ENCODE results near the gene RASAL2. TPM values are rescaled to one million over a fixed set of nuclear protein-coding genes. Genes with fewer than 3 reads are reported as not detected.
A peak's percentile ranks its signal among the peaks of the same experiment; 100 is the strongest.
"Not testable (repeated sequence)": the region's sequence is repeated elsewhere in the genome, so short reads cannot be mapped to it uniquely, and the experiment has no call there.

RASAL2 gene
- total and polyA plus RNA-seq, 5 experiments from 2014 or later = not detected

DNA sequence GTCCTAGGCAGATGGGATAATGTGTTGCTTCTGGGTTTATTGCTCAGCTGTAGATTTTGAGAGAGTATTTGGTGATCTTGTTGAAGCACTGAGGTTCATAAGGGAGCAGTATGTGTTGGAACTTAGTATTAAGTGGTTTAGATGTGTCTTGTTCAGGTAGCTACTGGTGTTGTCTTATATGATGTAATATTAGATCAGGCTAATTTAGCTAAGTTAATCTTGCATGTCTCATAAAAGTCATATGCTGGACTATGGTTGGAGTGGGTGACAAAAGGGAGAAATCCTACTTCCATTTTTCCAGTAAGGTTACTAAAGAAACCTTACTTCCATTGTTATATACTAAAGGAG, 206.4 kb downstream of the RASAL2 start:
- Mint-ChIP-seq H3K4me3 (no peak overlapping the region), H3K36me3 (no peaks in the 10 kb centered on the region), H3K27me3 (peaks cover 5 to 19% (median 6%) of the 10 kb centered on the region in 5 donors), H3K4me1 (no peaks in the 10 kb centered on the region), H3K27ac (no peak overlapping the region), H3K9me3 (no peaks in the 10 kb centered on the region)
- ATAC-seq (no peak), DNase-seq (no peak)
- POLR2A ChIA-PET = no interaction called here

DNA sequence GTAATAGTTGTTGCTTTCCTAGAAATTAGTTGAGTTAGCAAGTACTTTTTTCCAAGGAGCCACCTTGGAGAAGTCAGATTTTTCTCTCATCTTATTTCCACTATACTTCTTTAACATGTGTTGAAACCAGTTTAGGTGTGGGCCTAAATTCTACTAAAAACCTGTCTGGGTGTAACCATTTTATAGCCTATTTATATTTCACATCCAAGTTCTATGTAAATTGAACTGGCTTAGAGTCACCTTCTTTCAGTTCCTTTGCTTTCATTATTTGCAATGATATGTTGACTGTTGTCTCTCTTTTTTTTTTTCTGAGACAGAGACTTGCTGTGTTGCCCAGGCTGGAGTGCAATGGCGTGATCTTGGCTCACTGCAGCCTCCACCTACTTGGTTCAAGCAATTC, 207.2 kb downstream of the RASAL2 start:
- H3K27me3 Mint-ChIP-seq = peaks cover 5 to 22% (median 8%) of the 10 kb centered on the region in 5 donors
- no peaks in the 10 kb centered on the region for H3K4me1 Mint-ChIP-seq
- POLR2A ChIA-PET = no interaction called here
- H3K9me3 Mint-ChIP-seq = peaks cover 0 to 5% (median 0%) of the 10 kb centered on the region in 9 donors
- DNase-seq = no peak
- ATAC-seq = no peak
- H3K4me3 Mint-ChIP-seq = no peak overlapping the region
- H3K27ac Mint-ChIP-seq = no peak overlapping the region
- peaks cover 0 to 5% (median 0%) of the 10 kb centered on the region in 3 donors for H3K36me3 Mint-ChIP-seq

DNA sequence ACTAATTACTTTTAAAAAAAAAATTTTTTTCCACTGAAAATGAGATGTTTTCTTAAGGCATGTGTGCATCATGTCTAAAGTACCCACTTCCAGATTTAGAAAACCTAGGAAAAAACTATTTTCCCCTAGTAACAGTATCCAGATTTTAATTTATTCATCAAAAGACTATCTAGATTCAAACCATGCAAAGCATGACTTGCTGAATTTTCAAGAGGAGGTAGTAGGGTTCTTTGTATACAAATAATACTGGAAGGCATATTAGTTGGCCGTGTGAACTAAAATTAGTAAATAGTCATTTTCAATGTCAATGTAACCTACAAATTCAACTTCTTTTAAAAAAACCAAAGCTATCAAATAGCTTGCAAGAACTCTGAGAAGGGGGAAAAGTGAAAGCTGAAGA, 213.4 kb downstream of the RASAL2 start:
- Mint-ChIP-seq H3K4me3 (no peak overlapping the region), H3K27ac (no peak overlapping the region), H3K36me3 (peaks cover 0 to 5% (median 0%) of the 10 kb centered on the region in 3 donors), H3K9me3 (peaks cover 0 to 5% (median 0%) of the 10 kb centered on the region in 9 donors), H3K27me3 (peaks cover 0 to 17% (median 10%) of the 10 kb centered on the region in 5 donors), H3K4me1 (no peaks in the 10 kb centered on the region)
- DNase-seq (no peak), ATAC-seq (no peak)
- POLR2A ChIA-PET = no interaction called here

DNA sequence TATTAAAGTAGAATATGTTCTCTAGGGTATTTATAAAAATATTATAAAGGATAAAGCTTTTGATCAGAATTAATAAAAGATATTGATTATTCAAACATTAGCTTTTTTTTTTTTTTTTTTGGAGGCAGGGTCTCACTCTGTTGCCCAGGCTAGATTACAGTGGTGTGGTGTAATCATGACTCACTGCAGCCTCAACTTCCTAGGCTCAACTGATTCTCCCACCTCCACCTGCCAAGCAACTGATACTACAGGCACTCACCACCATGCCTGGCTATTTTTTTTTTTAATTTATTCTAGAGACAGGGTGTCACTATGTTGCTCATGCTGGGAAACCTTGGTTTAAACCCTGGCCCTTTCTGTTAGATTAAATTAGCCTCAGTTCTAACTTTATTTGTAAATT, 214.5 kb downstream of the RASAL2 start:
- H3K4me3 Mint-ChIP-seq = no peak overlapping the region
- peaks cover 0 to 5% (median 0%) of the 10 kb centered on the region in 3 donors for H3K36me3 Mint-ChIP-seq
- DNase-seq (no peak), ATAC-seq (no peak)
- POLR2A ChIA-PET = no interaction called here
- H3K9me3 Mint-ChIP-seq = peaks cover 0 to 5% (median 0%) of the 10 kb centered on the region in 9 donors
- H3K27ac Mint-ChIP-seq = no peak overlapping the region
- no peaks in the 10 kb centered on the region for H3K4me1 Mint-ChIP-seq
- peaks cover 0 to 17% (median 8%) of the 10 kb centered on the region in 5 donors for H3K27me3 Mint-ChIP-seq

DNA sequence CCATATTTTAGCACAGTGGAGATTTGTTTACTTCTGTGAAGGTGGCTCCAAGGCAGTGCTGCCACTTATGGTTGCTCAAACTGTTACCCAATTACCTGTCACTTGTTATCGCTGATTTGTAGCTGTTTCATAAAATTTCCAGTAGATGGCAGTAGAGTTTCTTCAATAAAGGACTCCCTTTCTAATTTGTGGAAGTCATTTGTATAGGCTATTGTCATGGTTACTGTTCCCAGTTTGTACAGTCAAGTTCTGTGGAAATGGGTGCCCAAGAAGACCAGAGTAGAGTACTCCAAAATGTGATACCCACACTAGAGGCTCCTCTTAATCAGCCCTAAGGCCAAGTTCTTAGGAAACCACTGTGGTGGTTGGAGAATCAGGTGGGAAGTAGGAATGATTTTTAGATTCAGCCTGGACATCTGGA, 216.8 kb downstream of the RASAL2 start:
- POLR2A ChIA-PET = no interaction called here
- Mint-ChIP-seq H3K4me3 (no peak overlapping the region), H3K27ac (peak overlapping the region in 1 of 10 donors; percentile 44), H3K27me3 (peaks cover 0 to 10% (median 6%) of the 10 kb centered on the region in 5 donors), H3K4me1 (no peaks in the 10 kb centered on the region), H3K36me3 (peaks cover 0 to 2% (median 0%) of the 10 kb centered on the region in 3 donors), H3K9me3 (peaks cover 0 to 3% (median 0%) of the 10 kb centered on the region in 9 donors)
- peak in 1 of 2 donors; percentile 28 for ATAC-seq
- peak in 3 of 10 donors; percentile 19 to 39 (median 33) for DNase-seq

DNA sequence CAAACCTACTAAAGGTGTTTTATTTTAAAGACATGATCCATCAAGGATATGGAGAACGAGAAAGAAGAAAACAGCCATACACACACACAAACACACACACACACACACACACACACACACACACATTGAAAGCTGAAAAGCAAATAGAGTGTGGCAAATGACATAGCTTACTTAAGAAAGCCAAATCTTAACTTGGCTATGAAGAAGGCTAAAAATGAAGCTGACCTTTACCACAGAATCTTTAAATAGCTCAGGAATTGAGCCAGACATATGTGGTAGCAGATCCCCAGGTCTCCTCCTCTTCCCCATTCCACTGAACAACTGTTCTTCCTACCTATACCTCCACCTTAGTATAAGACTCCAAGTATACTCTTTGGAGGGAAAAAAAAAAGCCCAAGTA, 217.3 kb downstream of the RASAL2 start:
- H3K27ac Mint-ChIP-seq = no peak overlapping the region
- H3K9me3 Mint-ChIP-seq = no peaks in the 10 kb centered on the region
- ATAC-seq = no peak
- H3K36me3 Mint-ChIP-seq = no peaks in the 10 kb centered on the region
- no peak for DNase-seq
- POLR2A ChIA-PET = no interaction called here
- H3K27me3 Mint-ChIP-seq = peaks cover 0 to 9% (median 5%) of the 10 kb centered on the region in 5 donors
- no peaks in the 10 kb centered on the region for H3K4me1 Mint-ChIP-seq
- no peak overlapping the region for H3K4me3 Mint-ChIP-seq

DNA sequence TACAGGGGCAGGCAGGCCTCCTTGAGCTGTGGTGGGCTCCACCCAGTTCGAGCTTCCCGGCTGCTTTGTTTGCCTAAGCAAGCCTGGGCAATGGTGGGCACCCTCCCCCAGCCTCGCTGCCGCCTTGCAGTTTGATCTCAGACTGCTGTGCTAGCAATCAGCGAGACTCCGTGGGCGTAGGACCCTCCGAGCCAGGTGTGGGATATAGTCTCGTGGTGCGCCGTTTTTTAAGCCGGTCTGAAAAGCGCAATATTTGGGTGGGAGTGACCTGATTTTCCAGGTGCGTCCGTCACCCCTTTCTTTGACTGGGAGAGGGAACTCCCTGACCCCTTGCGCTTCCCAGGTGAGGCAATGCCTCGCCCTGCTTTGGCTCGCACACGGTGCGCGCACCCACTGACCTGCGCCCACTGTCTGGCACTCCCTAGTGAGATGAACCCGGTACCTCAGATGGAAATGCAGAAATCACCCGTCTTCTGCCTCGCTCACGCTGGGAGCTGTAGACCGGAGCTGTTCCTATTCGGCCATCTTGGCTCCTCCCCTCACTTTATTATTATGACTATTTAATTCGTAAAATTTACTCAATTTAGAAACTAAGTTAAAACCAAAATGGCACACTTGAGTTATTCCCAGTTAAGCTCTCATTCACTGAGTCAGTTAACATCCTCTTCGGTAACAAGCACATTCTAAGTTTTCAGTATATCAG, 226.5 kb downstream of the RASAL2 start:
- H3K9me3 Mint-ChIP-seq, H3K4me1 Mint-ChIP-seq, H3K36me3 Mint-ChIP-seq, ATAC-seq, H3K27ac Mint-ChIP-seq, POLR2A ChIA-PET, H3K4me3 Mint-ChIP-seq, DNase-seq: not testable (repeated sequence)
- H3K27me3 Mint-ChIP-seq = peaks cover 2 to 15% (median 7%) of the 10 kb centered on the region in 5 donors

DNA sequence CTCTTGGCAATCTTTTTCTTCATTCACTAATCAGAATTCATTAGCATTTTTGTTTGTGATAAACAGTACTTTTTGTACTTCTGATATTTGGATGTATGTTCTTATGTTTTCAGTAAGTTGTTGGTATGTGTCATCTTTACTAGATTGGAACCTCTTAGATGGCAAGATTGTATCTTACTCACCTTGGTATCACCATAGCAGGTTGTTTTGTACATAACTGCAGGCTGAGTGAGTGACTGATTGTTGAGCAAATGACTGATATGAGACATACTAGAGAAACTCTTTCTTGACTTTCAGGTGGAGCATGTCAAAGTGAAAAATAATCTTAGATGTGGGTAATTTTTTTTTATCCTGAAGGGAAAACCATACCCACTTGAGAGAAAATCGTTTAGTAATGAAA, 229.2 kb downstream of the RASAL2 start:
- H3K27ac Mint-ChIP-seq = no peak overlapping the region
- H3K4me1 Mint-ChIP-seq = no peaks in the 10 kb centered on the region

DNA sequence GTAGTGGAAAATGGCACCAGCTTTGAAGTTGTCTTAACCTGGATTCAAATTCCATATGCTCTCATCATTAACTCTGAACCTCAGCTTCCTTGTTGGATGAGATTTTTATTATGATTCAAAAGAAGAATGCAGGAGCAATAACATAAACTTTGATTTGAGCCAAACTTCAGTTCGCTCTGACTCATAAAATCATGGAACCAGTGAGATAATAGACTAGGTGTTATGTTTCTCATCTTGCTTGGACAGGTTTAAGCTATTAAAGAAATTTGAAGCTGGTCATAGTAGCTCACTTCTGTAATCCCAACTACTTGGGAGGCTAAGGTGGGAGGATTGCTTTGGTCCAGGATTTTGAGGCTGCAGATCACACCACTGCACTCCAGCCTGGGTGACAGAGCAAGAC, 230.1 kb downstream of the RASAL2 start:
- H3K4me3 Mint-ChIP-seq = no peak overlapping the region
- no peak overlapping the region for H3K27ac Mint-ChIP-seq
- peaks cover 0 to 7% (median 2%) of the 10 kb centered on the region in 3 donors for H3K36me3 Mint-ChIP-seq
- peaks cover 6 to 19% (median 8%) of the 10 kb centered on the region in 5 donors for H3K27me3 Mint-ChIP-seq
- DNase-seq = no peak
- peaks cover 0 to 7% (median 0%) of the 10 kb centered on the region in 9 donors for H3K9me3 Mint-ChIP-seq
- ATAC-seq = no peak
- no peaks in the 10 kb centered on the region for H3K4me1 Mint-ChIP-seq
- POLR2A ChIA-PET = no interaction called here

More for the DNA sequence above, 229.2 kb downstream of the RASAL2 start:
- Mint-ChIP-seq H3K4me3 (no peak overlapping the region), H3K36me3 (peaks cover 0 to 7% (median 2%) of the 10 kb centered on the region in 3 donors), H3K9me3 (peaks cover 0 to 7% (median 0%) of the 10 kb centered on the region in 9 donors), H3K27me3 (peaks cover 6 to 19% (median 8%) of the 10 kb centered on the region in 5 donors)
- POLR2A ChIA-PET = no interaction called here
- ATAC-seq (no peak), DNase-seq (no peak)

DNA sequence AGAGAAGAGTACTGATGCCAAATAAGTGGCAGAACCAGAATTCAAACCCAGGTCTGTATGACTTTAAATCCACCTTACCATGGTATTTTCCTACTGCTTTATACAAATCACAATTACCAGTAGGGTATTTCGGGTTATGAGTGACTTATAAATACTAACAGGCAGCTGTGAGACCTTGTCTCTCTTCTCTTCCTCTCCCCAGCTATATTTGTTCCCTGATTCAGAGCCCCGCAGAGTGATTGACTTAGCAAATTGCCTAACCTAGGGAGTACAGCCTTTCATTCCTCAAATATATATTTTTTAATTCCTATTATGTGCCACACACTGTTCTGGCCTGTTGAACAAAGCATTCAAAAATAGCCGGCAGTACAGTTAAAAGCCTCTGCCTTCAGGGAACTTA, 234.8 kb downstream of the RASAL2 start:
- no peak for ATAC-seq
- POLR2A ChIA-PET = no interaction called here
- H3K27me3 Mint-ChIP-seq = peaks cover 0 to 8% (median 3%) of the 10 kb centered on the region in 5 donors
- H3K9me3 Mint-ChIP-seq = no peaks in the 10 kb centered on the region
- H3K4me1 Mint-ChIP-seq = no peaks in the 10 kb centered on the region
- DNase-seq = no peak
- H3K36me3 Mint-ChIP-seq = no peaks in the 10 kb centered on the region
- H3K27ac Mint-ChIP-seq = no peak overlapping the region
- H3K4me3 Mint-ChIP-seq = no peak overlapping the region

DNA sequence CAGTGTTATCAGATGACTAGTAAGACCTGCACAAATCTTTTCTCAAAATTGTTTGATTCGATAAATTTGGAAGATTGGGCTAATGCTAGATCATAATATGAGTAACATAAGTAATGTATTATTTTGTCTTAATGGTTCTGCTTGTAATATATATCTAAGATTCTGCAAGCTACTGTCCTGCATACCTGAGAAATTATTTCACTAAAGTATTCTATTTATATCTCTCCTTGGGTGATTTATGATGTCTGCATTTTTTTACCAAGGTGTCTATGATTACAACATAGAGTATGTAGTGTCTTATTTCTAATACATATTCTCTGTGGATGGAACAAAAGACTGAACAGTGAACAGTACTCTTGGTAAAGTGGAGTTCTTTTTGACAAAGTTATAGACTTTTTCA, 236.2 kb downstream of the RASAL2 start:
- no peak for ATAC-seq
- Mint-ChIP-seq H3K27ac (no peak overlapping the region), H3K27me3 (peaks cover 2 to 4% (median 2%) of the 10 kb centered on the region in 5 donors), H3K9me3 (no peaks in the 10 kb centered on the region), H3K4me3 (no peak overlapping the region), H3K36me3 (no peaks in the 10 kb centered on the region), H3K4me1 (no peaks in the 10 kb centered on the region)
- DNase-seq = no peak
- POLR2A ChIA-PET = no interaction called here

DNA sequence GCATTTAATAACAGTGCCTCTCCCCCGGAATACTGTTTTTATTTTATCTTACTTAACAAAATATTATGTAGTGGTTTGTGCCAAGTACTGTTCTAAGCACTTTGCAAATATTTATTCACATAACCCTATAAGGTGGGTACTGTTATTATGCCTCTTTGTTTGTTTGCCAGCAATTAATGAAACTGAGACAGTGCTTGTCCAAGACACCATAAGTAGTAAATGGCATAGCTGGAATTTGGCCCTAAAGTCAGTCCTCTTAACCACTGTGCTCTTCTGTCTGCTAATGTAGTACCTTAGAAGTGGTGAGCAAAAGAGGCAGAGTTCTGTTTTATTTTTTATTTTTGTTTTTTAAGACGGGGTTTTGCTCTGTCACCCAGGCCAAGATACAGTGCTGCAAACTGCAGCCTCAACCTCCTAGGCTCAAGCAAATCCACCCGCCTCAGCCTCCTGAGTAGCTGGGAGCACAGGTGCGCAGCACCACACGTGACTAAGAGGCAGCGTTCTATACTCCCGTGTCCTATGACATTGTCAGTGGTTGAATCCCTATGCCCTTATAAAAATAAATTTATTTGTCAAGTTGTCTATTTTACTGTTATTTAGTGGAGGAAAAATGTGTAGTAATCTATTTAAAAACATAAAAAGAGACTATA, 237.1 kb downstream of the RASAL2 start:
- Mint-ChIP-seq H3K36me3 (no peaks in the 10 kb centered on the region), H3K27me3 (peaks cover 4 to 9% (median 7%) of the 10 kb centered on the region in 5 donors), H3K27ac (no peak overlapping the region), H3K4me3 (no peak overlapping the region), H3K9me3 (no peaks in the 10 kb centered on the region), H3K4me1 (no peaks in the 10 kb centered on the region)
- POLR2A ChIA-PET = no interaction called here
- ATAC-seq (no peak), DNase-seq (no peak)

DNA sequence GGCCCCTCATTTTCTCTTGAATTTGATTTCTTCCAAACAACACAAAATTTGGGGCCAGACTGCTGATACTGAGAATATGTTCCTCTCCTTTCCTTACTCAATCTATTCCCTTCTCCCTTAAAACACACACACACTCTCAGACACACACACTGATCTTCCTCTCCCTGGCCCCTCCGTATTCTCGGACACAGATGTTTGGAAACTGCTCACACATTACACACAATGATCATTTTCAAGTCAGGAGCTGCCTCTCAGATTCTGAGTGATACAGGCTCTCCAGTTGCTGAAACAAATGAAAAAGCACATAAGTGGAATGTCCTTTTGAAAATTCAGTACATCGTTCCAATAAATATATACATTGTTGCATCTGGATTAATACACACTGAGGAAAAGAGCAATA, 241.5 kb downstream of the RASAL2 start:
- ATAC-seq = no peak
- no peak overlapping the region for H3K4me3 Mint-ChIP-seq
- H3K4me1 Mint-ChIP-seq = no peaks in the 10 kb centered on the region
- H3K36me3 Mint-ChIP-seq = no peaks in the 10 kb centered on the region
- peaks cover 4 to 9% (median 5%) of the 10 kb centered on the region in 5 donors for H3K27me3 Mint-ChIP-seq
- no peaks in the 10 kb centered on the region for H3K9me3 Mint-ChIP-seq
- no peak for DNase-seq
- H3K27ac Mint-ChIP-seq = peak overlapping the region in 1 of 10 donors; percentile 71
- POLR2A ChIA-PET = no interaction called here
